IMR-90 (cell line): Measurements from ENCODE around the gene SLC25A19. TPM values are rescaled to one million over a fixed set of nuclear protein-coding genes. Genes with fewer than 3 reads are reported as not detected.

ENCODE experiments used
- ATAC-seq: fragments of 200-7000 bp; cut with Tn5 transposase; 2 replicates; pipeline ENCODE4 v1.9.1; 2020; ENCODE audit warnings: low read depth, mild to moderate bottlenecking, moderate library complexity
- BruUV-seq: library from RNA; stranded (reverse); fragments of 400-500 nt; replicated peaks from 2 replicates; lab custom pipeline; 2021; lab: Mats Ljungman, UMichigan
- CTCF ChIA-PET: fragments of 300-600 bp; formaldehyde crosslinking; extraction: SDS; loops from one replicate; lab custom pipeline; 2021; ENCODE audit warnings: antibody characterized with exemption; lab: Yijun Ruan, JAX
- POLR2A ChIA-PET: fragments of 300-600 bp; sonication (Branson Sonifier 250); formaldehyde crosslinking; loops from one replicate; lab custom pipeline; 2022; ENCODE audit warnings: antibody characterized with exemption; ENCODE audit not compliant: unreplicated experiment; lab: Charles Lee
- DNase-seq: peaks from one replicate; pipeline ENCODE4 v3.0.0; 2013
- H2AFZ ChIP-seq: replicated peaks from 2 replicates; pipeline ENCODE3; 2013; ENCODE audit warnings: low read length, mild to moderate bottlenecking; ENCODE audit not compliant: poor library complexity
- H2AK5ac ChIP-seq: 2 replicates; pipeline ENCODE4 v1.6.1; 2013; ENCODE audit warnings: low read depth, low read length, inconsistent platforms
- H2AK9ac ChIP-seq: replicated peaks from 2 replicates; pipeline ENCODE3; 2013; ENCODE audit warnings: mild to moderate bottlenecking, low read depth, low read length, moderate library complexity; ENCODE audit not compliant: poor library complexity
- H2BK120ac ChIP-seq: 2 replicates; pipeline ENCODE4 v1.6.1; 2013; ENCODE audit warnings: low read depth, low read length, inconsistent platforms
- H2BK15ac ChIP-seq: 3 replicates; pipeline ENCODE4 v1.6.1; 2013; ENCODE audit warnings: low read depth, low read length, inconsistent platforms
- H2BK20ac ChIP-seq: 2 replicates; pipeline ENCODE4 v1.6.1; 2013; ENCODE audit warnings: low read depth, mild to moderate bottlenecking, inconsistent platforms, low read length, moderate library complexity
- H2BK5ac ChIP-seq: 2 replicates; pipeline ENCODE4 v1.6.1; 2013; ENCODE audit warnings: mild to moderate bottlenecking, low read depth, low read length, inconsistent platforms; ENCODE audit not compliant: poor library complexity, severe bottlenecking
- H3K14ac ChIP-seq: replicated peaks from 2 replicates; pipeline ENCODE4 v1.6.1; 2013; ENCODE audit warnings: low read depth, low read length, inconsistent platforms
- H3K18ac ChIP-seq: 2 replicates; pipeline ENCODE4 v1.6.1; 2013; ENCODE audit warnings: low read depth, low read length, control low read depth
- H3K23ac ChIP-seq: 2 replicates; pipeline ENCODE4 v1.6.1; 2013; ENCODE audit warnings: low read depth, low read length, inconsistent platforms
- H3K27ac ChIP-seq: 2 replicates; pipeline ENCODE4 v1.5.1; 2013; ENCODE audit warnings: mild to moderate bottlenecking, control low read depth, low read length; ENCODE audit not compliant: insufficient read depth
- H3K27me3 ChIP-seq: 2 replicates; pipeline ENCODE4 v1.6.1; 2013; ENCODE audit warnings: low read length; ENCODE audit not compliant: control insufficient read depth, insufficient read depth
- H3K36me3 ChIP-seq: 2 replicates; pipeline ENCODE4 v1.6.1; 2013; ENCODE audit warnings: low read length, mixed read lengths; ENCODE audit not compliant: control insufficient read depth, insufficient read depth
- H3K4ac ChIP-seq: 2 replicates; pipeline ENCODE4 v1.6.1; 2013; ENCODE audit warnings: low read depth, low read length, inconsistent platforms
- H3K4me1 ChIP-seq: 2 replicates; pipeline ENCODE4 v1.6.1; 2013; ENCODE audit warnings: low read length, mixed read lengths; ENCODE audit not compliant: control insufficient read depth, insufficient read depth
- H3K4me2 ChIP-seq: 2 replicates; pipeline ENCODE4 v1.6.1; 2013; ENCODE audit warnings: low read depth, mild to moderate bottlenecking, control low read depth, low read length, moderate library complexity
- H3K4me3 ChIP-seq: 2 replicates; pipeline ENCODE4 v1.5.1; 2013; ENCODE audit warnings: low read depth, mild to moderate bottlenecking, control low read depth, low read length, moderate library complexity; ENCODE audit not compliant: insufficient read depth
- H3K56ac ChIP-seq: 2 replicates; pipeline ENCODE4 v1.6.1; 2013; ENCODE audit warnings: low read length, inconsistent platforms; ENCODE audit not compliant: insufficient read depth; ENCODE audit errors: extremely low read depth
- H3K79me1 ChIP-seq, 2 experiments: 2 replicates each; pipeline ENCODE4 v1.6.1; 2013; ENCODE audit warnings: low read length in 2 of 2, inconsistent platforms in 1 of 2, low read depth in 1 of 2
- H3K9ac ChIP-seq: 2 replicates; pipeline ENCODE4 v1.6.1; 2013; ENCODE audit warnings: low read depth, low read length, control low read depth
- H3K9me1 ChIP-seq: 2 replicates; pipeline ENCODE4 v1.6.1; 2013; ENCODE audit warnings: low read length, inconsistent platforms; ENCODE audit not compliant: insufficient read depth
- H3K9me3 ChIP-seq: 2 replicates; pipeline ENCODE4 v1.6.1; 2013; ENCODE audit warnings: low read length; ENCODE audit not compliant: control insufficient read depth, insufficient read depth
- H4K20me1 ChIP-seq: 2 replicates; pipeline ENCODE4 v1.6.1; 2013; ENCODE audit warnings: low read length, inconsistent platforms; ENCODE audit not compliant: insufficient read depth
- H4K5ac ChIP-seq: 2 replicates; pipeline ENCODE4 v1.6.1; 2013; ENCODE audit warnings: mild to moderate bottlenecking, low read depth, low read length, control low read depth
- H4K8ac ChIP-seq, 2 experiments: 2 replicates each; pipeline ENCODE4 v1.6.1; 2013; ENCODE audit warnings: low read depth in 2 of 2, low read length in 2 of 2, control low read depth in 1 of 2, inconsistent platforms in 1 of 2
- H4K91ac ChIP-seq: 2 replicates; pipeline ENCODE4 v1.6.1; 2013; ENCODE audit warnings: low read depth, low read length, inconsistent platforms; ENCODE audit not compliant: insufficient read depth
- BHLHE40 ChIP-seq: fragments of 150-350 bp; IDR thresholded peaks from 2 replicates; pipeline ENCODE4 v1.6.1; 2016; ENCODE audit warnings: mild to moderate bottlenecking, low read depth, low read length
- CEBPB ChIP-seq: IDR thresholded peaks from 2 replicates; pipeline ENCODE4 v1.6.1; 2012; ENCODE audit warnings: low read depth, low read length, improper control_type of control experiment
- CHD1 ChIP-seq: IDR thresholded peaks from 2 replicates; pipeline ENCODE4 v1.6.1; 2012; ENCODE audit warnings: low read depth, low read length, improper control_type of control experiment
- FOS ChIP-seq: fragments of 150-350 bp; IDR thresholded peaks from 2 replicates; pipeline ENCODE4 v1.6.1; 2016; ENCODE audit warnings: low read depth, low read length
- MAFK ChIP-seq: IDR thresholded peaks from 2 replicates; pipeline ENCODE4 v1.6.1; 2012; ENCODE audit warnings: low read depth, low read length, improper control_type of control experiment
- MXI1 ChIP-seq: IDR thresholded peaks from 2 replicates; pipeline ENCODE4 v1.6.1; 2012; ENCODE audit warnings: low read depth, mild to moderate bottlenecking, low read length, moderate library complexity, borderline replicate concordance
- NFE2L2 ChIP-seq: fragments of 150-350 bp; IDR thresholded peaks from 2 replicates; pipeline ENCODE4 v1.6.1; 2016; ENCODE audit warnings: low read depth, mild to moderate bottlenecking, low read length
- POLR2A ChIP-seq: IDR thresholded peaks from 2 replicates; pipeline ENCODE4 v1.6.1; 2012; ENCODE audit warnings: mild to moderate bottlenecking, low read depth, low read length
- RAD21 ChIP-seq: IDR thresholded peaks from 2 replicates; pipeline ENCODE4 v1.6.1; 2012; ENCODE audit warnings: low read length, improper control_type of control experiment
- RCOR1 ChIP-seq: IDR thresholded peaks from 2 replicates; pipeline ENCODE4 v1.6.1; 2012; ENCODE audit warnings: mild to moderate bottlenecking, low read length, improper control_type of control experiment; ENCODE audit not compliant: insufficient replicate concordance
- RFX5 ChIP-seq: IDR thresholded peaks from 2 replicates; pipeline ENCODE4 v1.8.0; 2012; ENCODE audit warnings: low read depth, mild to moderate bottlenecking, low read length, moderate library complexity
- WGBS, 2 experiments: methylation state at CpG; one replicate each; pipeline versions ENCODE4 v1.1.5 to v1.1.7; 2013; ENCODE audit warnings: missing lambda C conversion rate in 2 of 2; ENCODE audit not compliant: insufficient read length in 1 of 2; ENCODE audit errors: extremely low coverage in 2 of 2; 5-methylcytosine and 5-hydroxymethylcytosine counted together
- dilution Hi-C: fragments of 300-500 bp; cut with HindIII; formaldehyde crosslinking; loops from one replicate; pipeline ENCODE4 v1.14.3; 2018; ENCODE audit warnings: low sequenced_read_pairs; ENCODE audit not compliant: unreplicated experiment
- in situ Hi-C: fragments of 300-500 bp; cut with MboI; formaldehyde crosslinking; loops from 3 replicates; pipeline ENCODE4 v1.14.3; 2019; ENCODE audit warnings: low sequenced_read_pairs, inconsistent platforms, mixed read lengths
- intact Hi-C: fragments of 100-400 bp; cut with micrococcal nuclease; formaldehyde crosslinking; loops from 2 replicates; pipeline ENCODE4 v1.10.0; 2022
- polyA plus RNA-seq, 3 experiments: library from polyadenylated mRNA; depleted of rRNA; stranded (reverse); fragments of >200 nt; gene quantifications; 2 replicates each; pipeline ENCODE4 v1.2.3, GENCODE V29; 2012; ENCODE audit warnings: low replicate concordance in 1 of 3
- total RNA-seq: library from RNA; depleted of rRNA; stranded (reverse); fragments of >200 nt; gene quantifications from 2 replicates; pipeline ENCODE4 v1.2.3, GENCODE V29; 2012
- TF ChIP-seq, protein P1 (sequence below): conservative IDR thresholded peaks from 2 replicates; pipeline ENCODE4 v1.5.1; 2012; ENCODE audit warnings: mild to moderate bottlenecking, low read depth, low read length, improper control_type of control experiment
- TF ChIP-seq, protein P2 (sequence below): fragments of 150-350 bp; IDR thresholded peaks from 2 replicates; pipeline ENCODE4 v1.6.1; 2016; ENCODE audit warnings: low read depth, mild to moderate bottlenecking, low read length, moderate library complexity, borderline replicate concordance
- TF ChIP-seq, protein P3 (sequence below): fragments of 150-350 bp; IDR thresholded peaks from 2 replicates; pipeline ENCODE4 v1.6.1; 2017; ENCODE audit warnings: mild to moderate bottlenecking, antibody characterized with exemption, low read length, low read depth

The SLC25A19 gene
- total and polyA plus RNA-seq, 2 of the 4 experiments (the other 2 are of a cell fraction) = 9.1 to 9.2 TPM

DNA sequence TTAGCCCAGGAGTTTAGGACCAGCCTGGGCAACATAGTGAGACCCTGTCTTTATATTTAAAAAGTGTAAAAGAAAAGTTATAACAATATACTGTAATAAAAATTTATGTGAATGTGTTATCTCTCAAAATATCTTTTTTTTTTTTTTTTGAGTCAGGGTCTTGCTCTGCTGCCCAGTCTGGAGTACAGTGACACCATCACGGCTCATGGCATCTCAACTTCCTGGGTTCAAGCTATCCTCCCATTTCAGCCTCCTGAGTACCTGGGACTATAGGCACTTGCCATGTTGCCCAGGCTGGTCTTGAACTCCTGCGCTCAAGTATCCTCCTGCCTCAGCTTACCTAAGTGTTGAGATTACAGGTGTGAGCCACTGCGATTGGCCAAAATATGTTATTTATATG lies 45.5 kb upstream of the SLC25A19 start:
- dilution Hi-C loops = no loop called here
- Histone ChIP-seq H2BK15ac (no peak overlapping the region), H3K14ac (no peak overlapping the region), H3K4ac (no peak overlapping the region), H2BK120ac (no peak overlapping the region), H3K9me3 (no peaks in the 10 kb centered on the region), H3K4me3 (no peak overlapping the region), H2AK5ac (no peak overlapping the region), H2BK5ac (no peak overlapping the region), H3K56ac (no peak overlapping the region), H3K4me2 (no peak overlapping the region), H2BK20ac (no peak overlapping the region), H3K79me1 (peaks cover 38 to 75% of the 10 kb centered on the region in 2 experiments), H3K18ac (no peak overlapping the region), H4K8ac (no peak overlapping the region), H2AK9ac (no peak overlapping the region), H3K27me3 (no peaks in the 10 kb centered on the region), H4K91ac (no peak overlapping the region), H3K23ac (no peak overlapping the region), H3K9ac (no peak overlapping the region), H2AFZ (no peak overlapping the region), H4K5ac (no peak overlapping the region), H3K4me1 (no peaks in the 10 kb centered on the region; the same call in 1 of the 2 replicates), H3K36me3 (peaks cover 4% of the 10 kb centered on the region; the same call in 1 of the 2 replicates), H3K27ac (no peak overlapping the region), H4K20me1 (peaks cover 46% of the 10 kb centered on the region), H3K9me1 (peaks cover 14% of the 10 kb centered on the region)
- no peak for TF ChIP-seq FOS
- no peak for TF ChIP-seq RFX5
- no peak for TF ChIP-seq MAFK
- TF ChIP-seq RAD21 = no peak
- no peak for TF ChIP-seq CEBPB
- TF ChIP-seq MXI1 = no peak
- TF ChIP-seq, protein P1, sequence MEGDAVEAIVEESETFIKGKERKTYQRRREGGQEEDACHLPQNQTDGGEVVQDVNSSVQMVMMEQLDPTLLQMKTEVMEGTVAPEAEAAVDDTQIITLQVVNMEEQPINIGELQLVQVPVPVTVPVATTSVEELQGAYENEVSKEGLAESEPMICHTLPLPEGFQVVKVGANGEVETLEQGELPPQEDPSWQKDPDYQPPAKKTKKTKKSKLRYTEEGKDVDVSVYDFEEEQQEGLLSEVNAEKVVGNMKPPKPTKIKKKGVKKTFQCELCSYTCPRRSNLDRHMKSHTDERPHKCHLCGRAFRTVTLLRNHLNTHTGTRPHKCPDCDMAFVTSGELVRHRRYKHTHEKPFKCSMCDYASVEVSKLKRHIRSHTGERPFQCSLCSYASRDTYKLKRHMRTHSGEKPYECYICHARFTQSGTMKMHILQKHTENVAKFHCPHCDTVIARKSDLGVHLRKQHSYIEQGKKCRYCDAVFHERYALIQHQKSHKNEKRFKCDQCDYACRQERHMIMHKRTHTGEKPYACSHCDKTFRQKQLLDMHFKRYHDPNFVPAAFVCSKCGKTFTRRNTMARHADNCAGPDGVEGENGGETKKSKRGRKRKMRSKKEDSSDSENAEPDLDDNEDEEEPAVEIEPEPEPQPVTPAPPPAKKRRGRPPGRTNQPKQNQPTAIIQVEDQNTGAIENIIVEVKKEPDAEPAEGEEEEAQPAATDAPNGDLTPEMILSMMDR = no peak
- TF ChIP-seq POLR2A = no peak
- TF ChIP-seq, protein P2, sequence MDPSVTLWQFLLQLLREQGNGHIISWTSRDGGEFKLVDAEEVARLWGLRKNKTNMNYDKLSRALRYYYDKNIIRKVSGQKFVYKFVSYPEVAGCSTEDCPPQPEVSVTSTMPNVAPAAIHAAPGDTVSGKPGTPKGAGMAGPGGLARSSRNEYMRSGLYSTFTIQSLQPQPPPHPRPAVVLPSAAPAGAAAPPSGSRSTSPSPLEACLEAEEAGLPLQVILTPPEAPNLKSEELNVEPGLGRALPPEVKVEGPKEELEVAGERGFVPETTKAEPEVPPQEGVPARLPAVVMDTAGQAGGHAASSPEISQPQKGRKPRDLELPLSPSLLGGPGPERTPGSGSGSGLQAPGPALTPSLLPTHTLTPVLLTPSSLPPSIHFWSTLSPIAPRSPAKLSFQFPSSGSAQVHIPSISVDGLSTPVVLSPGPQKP = no peak
- TF ChIP-seq RCOR1 = no peak
- no peak for TF ChIP-seq BHLHE40
- TF ChIP-seq CHD1 = no peak
- TF ChIP-seq NFE2L2 = no peak
- TF ChIP-seq, protein P3, sequence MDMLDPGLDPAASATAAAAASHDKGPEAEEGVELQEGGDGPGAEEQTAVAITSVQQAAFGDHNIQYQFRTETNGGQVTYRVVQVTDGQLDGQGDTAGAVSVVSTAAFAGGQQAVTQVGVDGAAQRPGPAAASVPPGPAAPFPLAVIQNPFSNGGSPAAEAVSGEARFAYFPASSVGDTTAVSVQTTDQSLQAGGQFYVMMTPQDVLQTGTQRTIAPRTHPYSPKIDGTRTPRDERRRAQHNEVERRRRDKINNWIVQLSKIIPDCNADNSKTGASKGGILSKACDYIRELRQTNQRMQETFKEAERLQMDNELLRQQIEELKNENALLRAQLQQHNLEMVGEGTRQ = no peak
- ATAC-seq = no peak
- intact Hi-C loops = no loop called here
- BruUV-seq = no TSS peak
- DNase-seq = no peak
- ChIA-PET POLR2A (no interaction called here), CTCF (interaction anchor here (0.7 kb wide), 1 partner anchor 455 kb away, joined by 3 read pairs; no protein-coding TSS in a partner anchor)
- in situ Hi-C loops = no loop called here
- WGBS, 2 experiments = no CpG with 5 or more reads among the region's 3 CpGs
